K562 (cell line): Measurements from ENCODE around the gene BICC1. TPM values are rescaled to one million over a fixed set of nuclear protein-coding genes. Genes with fewer than 3 reads are reported as not detected.

ENCODE experiments used
- ATAC-seq: fragments of 200-7000 bp; cut with Tn5 transposase; 3 replicates; pipeline ENCODE4 v1.9.1; 2020; ENCODE audit warnings: moderate library complexity
- BruUV-seq: library from RNA; stranded (reverse); fragments of 400-500 nt; replicated peaks from 2 replicates; lab custom pipeline; 2021; lab: Mats Ljungman, UMichigan
- CTCF ChIA-PET: fragments of 300-600 bp; formaldehyde crosslinking; extraction: SDS; loops from one replicate; lab custom pipeline; 2021; ENCODE audit warnings: low intra/inter-chr PET ratio; lab: Yijun Ruan, JAX
- POLR2A ChIA-PET: fragments of 300-600, 350-650 bp; sonication (Branson Sonifier 250); formaldehyde crosslinking; extraction: SDS; loops from one replicate; lab custom pipeline; 2021; ENCODE audit warnings: antibody characterized with exemption, inconsistent platforms; lab: Yijun Ruan, JAX
- DNase-seq, 4 experiments: peaks; one replicate each; pipeline versions ENCODE4 v3.0.0 to v3.0.0-alpha.2; 2011 to 2018; ENCODE audit warnings: low spot score in 3 of 4, mixed read lengths in 3 of 4; ENCODE audit errors: extremely low read depth in 1 of 4
- FAIRE-seq: peaks from 2 replicates; lab custom pipeline; 2011; peaks lifted over from hg19 to GRCh38; lab: Jason Lieb, UNC
- H2AFZ ChIP-seq: 2 replicates; pipeline ENCODE4 v1.6.0; 2011; ENCODE audit warnings: low read depth, low read length, control low read depth, inconsistent platforms
- H3K27ac ChIP-seq: fragments of 200-600 bp; 3 replicates; pipeline ENCODE4 v1.8.0; 2011; ENCODE audit warnings: low read depth, mild to moderate bottlenecking, control low read depth, inconsistent platforms, low read length, moderate library complexity, mixed read lengths; ENCODE audit errors: extremely low read depth
- H3K27me3 ChIP-seq, 2 experiments: fragments of 300-600 bp in 1 of 2; 2 replicates in 1 of 2; 3 replicates in 1 of 2; pipeline versions ENCODE4 v1.6.0 to v1.8.0; 2011; ENCODE audit warnings: inconsistent platforms in 2 of 2, low read length in 2 of 2, mild to moderate bottlenecking in 1 of 2, mixed read lengths in 1 of 2, moderate library complexity in 1 of 2; ENCODE audit not compliant: control insufficient read depth in 2 of 2, insufficient read depth in 2 of 2
- H3K36me3 ChIP-seq: fragments of 300-600 bp; 3 replicates; pipeline ENCODE4 v1.8.0; 2011; ENCODE audit warnings: mild to moderate bottlenecking, low read length, inconsistent platforms; ENCODE audit not compliant: control insufficient read depth, insufficient read depth
- H3K4me1 ChIP-seq, 2 experiments: fragments of 200-600 bp in 1 of 2; replicated peaks in 1 of 2; 2 replicates in 1 of 2; 3 replicates in 1 of 2; pipeline versions ENCODE4 v1.5.1 to v1.8.0; 2011; ENCODE audit warnings: inconsistent platforms in 2 of 2, low read length in 2 of 2, mild to moderate bottlenecking in 1 of 2, mixed read lengths in 1 of 2, moderate library complexity in 1 of 2; ENCODE audit not compliant: control insufficient read depth in 2 of 2, insufficient read depth in 2 of 2
- H3K4me2 ChIP-seq: 2 replicates; pipeline ENCODE4 v1.6.1; 2011; ENCODE audit warnings: low read length, control low read depth, inconsistent platforms, mixed read lengths; ENCODE audit not compliant: insufficient read depth
- H3K4me3 ChIP-seq: fragments of 200-600 bp; sonication (generic), shearing (Covaris generic); 2 replicates; pipeline ENCODE4 v1.5.1; 2016; ENCODE audit warnings: control low read depth, inconsistent platforms
- H3K79me2 ChIP-seq: fragments of 200-600 bp; 3 replicates; pipeline ENCODE4 v1.8.0; 2011; ENCODE audit warnings: low read length, inconsistent platforms; ENCODE audit not compliant: control insufficient read depth, insufficient read depth
- H3K9ac ChIP-seq, 2 experiments: 2 replicates each; pipeline versions ENCODE4 v1.6.0 to v1.6.1; 2011; ENCODE audit warnings: low read depth in 2 of 2, low read length in 2 of 2, control low read depth in 1 of 2, inconsistent platforms in 1 of 2, mild to moderate bottlenecking in 1 of 2, mixed read lengths in 1 of 2; ENCODE audit not compliant: insufficient read depth in 1 of 2
- H3K9me1 ChIP-seq: one replicate; pipeline ENCODE4 v1.6.0; 2011; ENCODE audit warnings: inconsistent platforms, mild to moderate bottlenecking, low read length, moderate library complexity; ENCODE audit not compliant: control insufficient read depth, insufficient read depth
- H3K9me3 ChIP-seq: replicated peaks from 2 replicates; pipeline ENCODE4 v1.5.1; 2011; ENCODE audit warnings: low read depth, low read length, inconsistent platforms; ENCODE audit not compliant: control insufficient read depth, insufficient read depth
- H4K20me1 ChIP-seq: replicated peaks from 2 replicates; pipeline ENCODE4 v1.6.1; 2011; ENCODE audit warnings: low read length, inconsistent platforms, mixed read lengths; ENCODE audit not compliant: control insufficient read depth, insufficient read depth
- CBX3 ChIP-seq, 2 experiments: IDR thresholded peaks; 1 replicate in 1 of 2; 2 replicates in 1 of 2; pipeline ENCODE4 v1.6.1; 2012; ENCODE audit warnings: inconsistent platforms in 2 of 2, low read length in 2 of 2, borderline replicate concordance in 1 of 2, control low read depth in 1 of 2
- CTBP1 ChIP-seq: fragments of 450-650 bp; IDR thresholded peaks from 2 replicates; pipeline ENCODE4 v1.6.1; 2016; ENCODE audit warnings: borderline replicate concordance
- EGR1 ChIP-seq: fragments of 450-650 bp; conservative IDR thresholded peaks from 2 replicates; pipeline ENCODE4 v1.6.1; 2017; ENCODE audit warnings: mild to moderate bottlenecking
- HINFP ChIP-seq: fragments of 450-650 bp; conservative IDR thresholded peaks from 2 replicates; pipeline ENCODE4 v1.6.1; 2016; ENCODE audit warnings: missing genetic modification characterization, low read depth, mild to moderate bottlenecking, control low read depth, missing compliant biosample characterization
- MAX ChIP-seq: sonication (generic); formaldehyde crosslinking; IDR thresholded peaks from 2 replicates; pipeline ENCODE4 v1.9.0; 2022; ENCODE audit warnings: mild to moderate bottlenecking, missing genetic modification reagents
- NR1H2 ChIP-seq: sonication (generic); formaldehyde crosslinking; IDR thresholded peaks from 2 replicates; pipeline ENCODE4 v1.4.0; 2020; ENCODE audit warnings: mild to moderate bottlenecking, missing genetic modification reagents
- POLR3A ChIP-seq: IDR thresholded peaks from 2 replicates; pipeline ENCODE4 v1.6.1; 2011; ENCODE audit warnings: borderline replicate concordance, mild to moderate bottlenecking, moderate library complexity; ENCODE audit not compliant: insufficient read length, insufficient read depth; ENCODE audit errors: extremely low read depth
- PPARD ChIP-seq: fragments of 250-450 bp; sonication (Bioruptor Pico); IDR thresholded peaks from 2 replicates; pipeline ENCODE4 v1.8.0; 2022; ENCODE audit warnings: inconsistent platforms, mild to moderate bottlenecking, moderate library complexity
- SMAD2 ChIP-seq: fragments of 150-350 bp; IDR thresholded peaks from 2 replicates; pipeline ENCODE4 v1.6.1; 2014; ENCODE audit warnings: low read depth, mild to moderate bottlenecking, low read length
- TAF9B ChIP-seq: fragments of 450-650 bp; IDR thresholded peaks from 2 replicates; pipeline ENCODE4 v1.6.1; 2018; ENCODE audit warnings: mild to moderate bottlenecking; ENCODE audit not compliant: partially characterized antibody
- ZNF280A ChIP-seq: fragments of 450-650 bp; IDR thresholded peaks from 2 replicates; pipeline ENCODE4 v1.6.1; 2018; ENCODE audit warnings: mild to moderate bottlenecking, low read depth; ENCODE audit not compliant: partially characterized antibody
- ZNF589 ChIP-seq: fragments of 200-800 bp; sonication (Bioruptor generic); IDR thresholded peaks from 2 replicates; pipeline ENCODE4 v1.6.1; 2016; ENCODE audit warnings: low read depth, missing genetic modification characterization, missing compliant biosample characterization
- WGBS: fragments of 100-300 bp; shearing (Covaris generic); methylation state at CpG from one replicate; pipeline ENCODE4 v1.1.6; 2016; ENCODE audit warnings: low coverage, mixed read lengths; ENCODE audit not compliant: insufficient coverage; ENCODE audit errors: missing lambda C conversion rate; 5-methylcytosine and 5-hydroxymethylcytosine counted together
- in situ Hi-C: fragments of 300-500 bp; cut with MboI; formaldehyde crosslinking; loops from 4 replicates; pipeline ENCODE4 v1.15.0; 2018; ENCODE audit warnings: inconsistent platforms, mixed read lengths
- intact Hi-C: fragments of 100-400 bp; cut with micrococcal nuclease; formaldehyde crosslinking; loops from 2 replicates; pipeline ENCODE4 v1.14.2; 2022
- polyA plus RNA-seq, 8 experiments: library from polyadenylated mRNA; depleted of rRNA in 4 of 8; stranded (reverse) in 5 of 8; unstranded in 3 of 8; fragments of >200 nt; fragmentation: Nextera tagmentation in 2 of 8; fragmentation: Illumina TruSeq in 1 of 8; extraction: Ambion mirVana in 2 of 8; extraction: Trizol in 1 of 8; gene quantifications; 2 replicates each; pipeline versions ENCODE4 v1.2.1 to v1.2.3, GENCODE V29; 2011 to 2014; ENCODE audit warnings: inconsistent platforms in 1 of 8, missing spikeins in 1 of 8
- total RNA-seq, 7 experiments: library from RNA; depleted of rRNA in 6 of 7; stranded (reverse); fragments of >200 nt in 6 of 7; fragmentation: Illumina TruSeq in 2 of 7; extraction: Trizol in 2 of 7; gene quantifications; 2 replicates each; pipeline versions ENCODE4 v1.2.1 to v1.2.3, GENCODE V29; 2011 to 2021; ENCODE audit warnings: low replicate concordance in 1 of 7

Gene BICC1
- total and polyA plus RNA-seq, 9 of the 15 experiments (the other 6 are each of a cell fraction or from before 2014, with no cell fraction given): not detected

- in situ Hi-C loops (loop anchor here (25.0 kb wide), 1 partner anchor 1036 kb away; no protein-coding TSS in a partner anchor), intact Hi-C loops (no loop called here)
- Histone ChIP-seq H3K4me3 (no peak overlapping the region), H2AFZ (no peak overlapping the region), H3K27me3 (no peaks in the 10 kb centered on the region), H3K27ac (no peak overlapping the region), H3K4me1 (no peaks in the 10 kb centered on the region), H3K9me1 (no peaks in the 10 kb centered on the region), H3K9me3 (no peaks in the 10 kb centered on the region), H4K20me1 (no peaks in the 10 kb centered on the region), H3K9ac (no peak overlapping the region), H3K79me2 (no peaks in the 10 kb centered on the region), H3K4me2 (no peak overlapping the region), H3K36me3 (no peaks in the 10 kb centered on the region)
- DNase-seq (no peak), ATAC-seq (no peak), FAIRE-seq (no peak)
- no TSS peak for BruUV-seq
- ChIA-PET CTCF (no interaction called here), POLR2A (interaction anchor here (0.8 kb wide), 1 partner anchor 13 kb away, joined by 3 read pairs; no protein-coding TSS in a partner anchor)
- WGBS: 3% methylated on average over 5 of the region's 5 CpGs
- no peak for TF ChIP-seq CTBP1
- TF ChIP-seq SMAD2: no peak
- no peak for TF ChIP-seq CBX3 (IDR thresholded peaks at IDR 0.05; ENCODE audit: borderline replicate concordance in 1 of 2, low read length in 2 of 2)
- no peak for TF ChIP-seq TAF9B
- TF ChIP-seq HINFP (tag): no peak
- no peak for TF ChIP-seq ZNF589 (CRISPR knock-in tag)
- no peak for TF ChIP-seq MAX (CRISPR knock-in tag)
- no peak for TF ChIP-seq POLR3A
- no peak for TF ChIP-seq PPARD
- no peak for TF ChIP-seq EGR1
- no peak for TF ChIP-seq ZNF280A
- TF ChIP-seq NR1H2 (CRISPR knock-in tag): no peak
- TF ChIP-seq, all 486 proteins: peak for 0
Measured at GRCh38 chr10:58776568-58777318, 264.1 kb downstream of the BICC1 start.
